ENCODE data around the gene BRCC3. TPM values are rescaled to one million over a fixed set of nuclear protein-coding genes. Genes with fewer than 3 reads are reported as not detected.
A peak's percentile ranks its signal among the peaks of the same experiment; 100 is the strongest.

BRCC3 gene
- total and polyA plus RNA-seq, 10 of the 15 experiments (the other 5 are each of a cell fraction or from before 2014, with no cell fraction given) = 15.5 to 57.5 (median 35.6) TPM

GRCh38 chrX:155028877-155029291 lies 42.4 kb upstream of the BRCC3 start:
- intact Hi-C loops (cut with micrococcal nuclease; ENCODE audit: unreplicated experiment) = loop anchor here (5.0 kb wide), 1 partner anchor 43 kb away; the partner anchor contains the start of genes BRCC3, CMC4 and MTCP1
- peak overlapping the region; percentile 11; the same call in 1 of the 2 replicates for H3K4me2 ChIP-seq (ENCODE audit: control insufficient read depth, insufficient read depth)
- in situ Hi-C loops (cut with MboI) = loop anchor here (5.0 kb wide), 1 partner anchor 37 kb away; no protein-coding TSS in a partner anchor
- RAD21 ChIA-PET (ENCODE audit: unreplicated experiment) = interaction anchor here (1.0 kb wide), 2 partner anchors 37 to 43 kb away, joined by 3 to 4 read pairs; no protein-coding TSS in a partner anchor
- no peaks in the 10 kb centered on the region for H4K20me1 ChIP-seq (ENCODE audit: control insufficient read depth, insufficient read depth)
- H3K36me3 ChIP-seq (ENCODE audit: control insufficient read depth in 2 of 2, insufficient read depth in 2 of 2, low read length in 1 of 2) = no peaks in the 10 kb centered on the region
- CTCF ChIA-PET = interaction anchor here (0.9 to 1.9 kb wide), 5 partner anchors 18 to 45 kb away, joined by 3 to 4 read pairs (median 4); no protein-coding TSS in a partner anchor
- no peak overlapping the region for H2AFZ ChIP-seq (ENCODE audit: control insufficient read depth, low read depth, low read length)
- peak overlapping the region; percentile 7; the same call in 1 of the 2 replicates for H3K9ac ChIP-seq (ENCODE audit: control insufficient read depth, insufficient read depth, low read length)
- H3K79me2 ChIP-seq (ENCODE audit: control insufficient read depth, insufficient read depth, low read length) = peaks cover 27% of the 10 kb centered on the region
- WGBS (ENCODE audit: insufficient coverage, insufficient replicate concordance, low lambda C conversion rate, missing lambda C conversion rate) = 69% methylated on average over 2 of the region's 2 CpGs
- FAIRE-seq (no peak), ATAC-seq (no peak), DNase-seq (ENCODE audit: low read depth, low spot score) (no peak)
- H3K27ac ChIP-seq (ENCODE audit: control insufficient read depth, insufficient read depth) = peak overlapping the region; percentile 42; the same call in 1 of the 2 replicates
- H3K4me1 ChIP-seq (ENCODE audit: control insufficient read depth, insufficient read depth, low read length) = no peaks in the 10 kb centered on the region
- no peaks in the 10 kb centered on the region for H3K9me3 ChIP-seq (replicated peaks; ENCODE audit: control insufficient read depth, insufficient read depth, low read length)
- H3K27me3 ChIP-seq (replicated peaks in 1 of 2; ENCODE audit: control insufficient read depth in 2 of 2, insufficient read depth in 2 of 2, low read length in 1 of 2) = no peaks in the 10 kb centered on the region
- POLR2A ChIA-PET = interaction anchor here (1.0 to 2.9 kb wide), 3 partner anchors 38 to 42 kb away, joined by 3 to 32 read pairs (median 6); partner anchors contain the start of genes CMC4 and MTCP1
- SMC1A ChIA-PET (ENCODE audit: uncharacterized antibody, unreplicated experiment) = interaction anchor here (1.3 to 3.3 kb wide), 4 partner anchors 11 to 40 kb away, joined by 3 to 21 read pairs (median 6); no protein-coding TSS in a partner anchor
- no TSS peak for BruUV-seq (replicated peaks)
- H3K4me3 ChIP-seq = peak overlapping the region; percentile 70; the same call in 1 of the 2 replicates
- TF ChIP-seq ZBTB33 (IDR thresholded peaks at IDR 0.05) = no peak
- TF ChIP-seq IKZF1 (conservative IDR thresholded peaks at IDR 0.05) = no peak
- no peak for TF ChIP-seq SUPT20H (IDR thresholded peaks at IDR 0.05; ENCODE audit: borderline replicate concordance, control insufficient read depth, low read depth, low read length)
- no peak for TF ChIP-seq ETV6 (conservative IDR thresholded peaks at IDR 0.05 in 1 of 2, IDR thresholded peaks at IDR 0.05 in 1 of 2; ENCODE audit: borderline replicate concordance in 1 of 2, low read depth in 1 of 2)
- TF ChIP-seq USF1 (IDR thresholded peaks at IDR 0.05; ENCODE audit: borderline replicate concordance, extremely low read length, insufficient read depth, low read depth, low read length) = no peak
- no peak for TF ChIP-seq KAT2A (conservative IDR thresholded peaks at IDR 0.05; ENCODE audit: control insufficient read depth, low read depth, low read length)
- no peak for TF ChIP-seq ZBTB4 (CRISPR knock-in tag; IDR thresholded peaks at IDR 0.05)
- no peak for TF ChIP-seq ZNF274 (IDR thresholded peaks at IDR 0.05; ENCODE audit: insufficient read depth, insufficient read length)
- no peak for TF ChIP-seq E2F8 (IDR thresholded peaks at IDR 0.05; ENCODE audit: low read depth, partially characterized antibody)
- TF ChIP-seq CREM (IDR thresholded peaks at IDR 0.05; ENCODE audit: low read depth) = no peak
- no peak for TF ChIP-seq NFXL1 (IDR thresholded peaks at IDR 0.05; ENCODE audit: borderline replicate concordance)
- no peak for TF ChIP-seq CHD2 (IDR thresholded peaks at IDR 0.05; ENCODE audit: borderline replicate concordance, low read depth, low read length)
